Stimulated activated CD8-positive, alpha-beta memory T cell treated with anti-CD3 and anti-CD28 coated beads, Interleukin-15, amount 100 ng/mL, for 4 hours (primary cell): ENCODE data around the gene ZDHHC1.

Source experiments
- DNase-seq, 2 donors: peaks; one replicate each; pipeline ENCODE4 v3.0.0-alpha.2; 2020; ENCODE audit warnings: low read depth in 2 of 2

ZDHHC1 gene

DNA sequence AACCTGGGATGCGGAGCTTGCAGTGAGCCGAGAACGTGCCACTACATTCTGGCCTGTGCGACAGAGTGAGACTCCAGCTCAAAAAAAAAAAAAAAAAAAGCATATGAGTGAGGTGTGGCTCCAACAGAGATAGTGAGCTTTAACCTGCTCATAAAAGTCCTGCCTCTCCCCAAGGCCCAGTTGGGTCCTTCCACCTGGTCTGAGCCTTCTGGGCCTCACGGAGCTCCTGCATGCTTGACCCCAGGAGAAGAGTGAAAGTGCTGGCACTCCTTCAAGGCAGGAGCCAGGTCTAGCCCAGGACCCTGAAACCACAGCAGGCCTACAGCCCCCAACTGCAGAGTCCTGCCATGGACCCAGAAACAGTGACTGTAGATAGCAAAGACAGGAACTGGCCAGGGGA lies 32.3 kb upstream of the ZDHHC1 start:
- no peak for DNase-seq

DNA sequence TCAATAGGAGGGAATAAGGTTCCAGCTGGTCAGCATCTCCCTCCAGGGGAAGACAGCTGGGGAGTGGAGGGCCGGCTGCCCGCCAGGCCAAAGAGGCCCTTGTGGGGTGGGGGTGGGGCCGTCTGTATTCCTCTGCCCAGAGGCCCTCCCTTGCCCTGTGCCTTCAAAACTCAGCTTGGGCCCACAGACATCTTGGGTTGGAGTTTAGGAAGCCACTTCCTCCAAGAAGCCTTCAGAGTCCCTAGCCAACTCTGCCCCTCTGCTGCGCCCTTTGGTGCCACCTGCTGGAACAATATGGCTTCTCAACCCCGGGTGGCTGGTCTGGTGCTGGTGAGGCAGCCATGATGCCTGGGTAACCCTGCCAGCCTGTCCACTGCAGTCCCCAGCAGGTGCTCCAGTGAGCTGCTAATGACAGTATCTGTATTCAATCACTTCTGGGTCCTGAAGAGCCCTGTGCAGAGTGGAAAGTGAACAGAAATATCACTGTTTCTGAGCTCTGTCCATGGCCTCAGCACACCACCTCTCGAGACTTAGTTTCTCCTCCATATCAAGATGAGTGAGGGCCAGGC lies 31.3 kb upstream of the ZDHHC1 start:
- peak; percentile 7 to 18 for DNase-seq

DNA sequence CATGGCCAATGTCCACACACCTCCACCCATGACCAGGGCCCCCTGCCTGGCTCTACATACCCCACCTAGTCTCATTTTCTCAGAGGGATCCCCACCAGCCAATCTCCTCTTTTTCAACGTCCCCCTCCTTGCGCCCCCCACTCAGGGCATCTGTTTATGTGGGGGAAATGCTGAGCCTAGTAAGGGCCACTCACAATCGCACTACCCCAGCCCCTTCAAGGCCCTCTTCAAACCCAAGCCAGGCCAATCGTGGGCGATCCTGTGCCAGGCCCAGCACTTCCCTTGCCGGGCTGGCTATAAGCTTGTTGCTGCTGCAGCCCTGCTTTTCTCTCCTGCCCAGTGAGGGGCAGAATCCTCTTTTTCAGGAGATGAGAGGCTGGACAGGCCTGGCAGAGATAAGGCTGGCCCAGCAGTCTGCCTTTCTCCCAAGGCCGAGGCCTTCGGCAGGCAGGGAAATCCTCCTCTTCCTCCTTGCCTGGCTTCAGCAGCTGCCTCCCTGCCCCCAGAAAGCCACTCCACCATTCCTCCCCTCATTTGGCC lies 30.8 kb upstream of the ZDHHC1 start:
- DNase-seq = no peak

DNA sequence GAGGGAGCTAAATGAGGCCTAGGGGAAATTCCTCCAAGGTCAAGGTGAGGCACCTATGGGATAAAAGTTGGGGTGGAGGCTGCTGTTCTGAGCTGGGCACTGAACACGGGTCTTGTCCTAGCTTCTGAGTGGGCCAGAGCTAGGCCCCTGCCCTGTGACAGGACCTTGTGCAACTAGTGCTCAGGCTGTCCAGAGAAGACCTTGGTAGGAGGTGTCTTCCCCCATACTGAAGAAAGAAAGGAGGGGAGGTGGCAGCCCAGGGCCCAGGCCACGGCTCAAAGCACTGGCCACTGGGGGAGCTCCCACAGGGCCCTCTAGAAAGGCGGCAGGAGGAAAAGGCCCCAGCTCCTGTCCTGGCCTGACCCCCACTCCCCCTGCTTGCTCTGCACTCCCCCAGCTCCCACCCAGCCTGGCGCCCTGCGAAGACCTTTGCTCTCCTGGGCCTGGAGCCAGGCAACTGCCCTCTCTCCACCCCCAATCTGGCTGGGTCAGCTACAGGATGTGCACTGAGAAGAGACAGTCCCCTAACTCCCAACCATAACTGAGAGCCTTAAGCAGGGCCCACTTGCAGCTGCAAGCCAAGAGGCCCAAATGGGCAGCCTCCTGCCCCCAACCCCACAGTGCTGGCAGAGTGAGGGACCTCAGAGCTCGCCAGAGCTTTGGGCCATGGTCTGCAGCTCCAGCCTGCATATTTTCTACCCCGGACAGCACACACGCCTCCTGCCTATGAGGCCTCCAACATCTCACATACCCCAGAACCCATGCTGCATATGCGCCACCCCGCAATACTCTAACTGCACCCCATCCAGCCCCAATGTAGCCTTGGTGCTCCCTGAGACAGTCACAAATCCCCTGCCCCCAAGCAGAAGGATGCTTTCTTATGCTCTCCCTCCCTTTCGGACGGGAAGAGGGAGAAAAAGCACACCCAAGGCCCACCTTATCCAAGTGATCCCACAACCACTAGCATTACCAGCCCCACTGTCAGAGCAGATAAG lies 29.9 kb upstream of the ZDHHC1 start:
- DNase-seq = no peak

DNA sequence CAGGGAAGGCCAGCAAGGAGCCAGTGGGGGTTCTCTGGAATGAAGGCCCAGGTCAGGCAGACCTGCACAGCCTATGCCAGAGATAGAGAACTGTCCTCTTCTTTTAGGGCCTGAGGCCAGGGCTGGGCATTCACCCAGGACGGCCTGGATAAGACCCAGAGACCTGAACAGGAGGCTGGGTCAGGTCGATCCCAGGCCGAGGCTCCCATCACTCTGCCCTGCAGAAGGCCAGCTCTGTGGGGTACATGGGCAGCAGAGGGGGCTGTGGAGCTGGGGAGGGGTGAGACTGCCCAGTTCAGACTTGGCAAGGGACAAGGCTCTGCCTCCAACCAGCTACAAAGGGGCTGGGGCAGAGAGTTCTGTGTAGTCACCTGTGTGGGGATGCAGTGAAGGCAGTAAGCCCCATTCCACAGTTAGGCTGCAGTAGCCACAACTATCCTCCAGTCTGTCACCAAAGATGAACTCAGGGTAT lies 29.2 kb upstream of the ZDHHC1 start:
- no peak for DNase-seq

DNA sequence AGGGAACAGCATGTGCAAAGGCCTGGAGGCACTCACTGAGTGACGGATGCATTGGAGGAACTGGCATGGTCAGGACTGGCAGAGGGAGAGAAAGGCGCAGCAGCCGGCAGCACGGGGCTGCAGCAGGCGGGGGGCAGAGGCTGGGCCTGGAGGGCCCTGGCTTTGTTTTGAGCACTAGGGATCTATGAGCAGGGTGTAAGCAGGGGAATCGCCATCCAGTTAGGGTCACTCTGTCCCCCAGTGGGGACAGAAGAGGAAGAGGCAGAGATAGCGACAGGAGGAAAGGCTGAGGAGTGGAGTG lies 28.8 kb upstream of the ZDHHC1 start:
- no peak for DNase-seq

DNA sequence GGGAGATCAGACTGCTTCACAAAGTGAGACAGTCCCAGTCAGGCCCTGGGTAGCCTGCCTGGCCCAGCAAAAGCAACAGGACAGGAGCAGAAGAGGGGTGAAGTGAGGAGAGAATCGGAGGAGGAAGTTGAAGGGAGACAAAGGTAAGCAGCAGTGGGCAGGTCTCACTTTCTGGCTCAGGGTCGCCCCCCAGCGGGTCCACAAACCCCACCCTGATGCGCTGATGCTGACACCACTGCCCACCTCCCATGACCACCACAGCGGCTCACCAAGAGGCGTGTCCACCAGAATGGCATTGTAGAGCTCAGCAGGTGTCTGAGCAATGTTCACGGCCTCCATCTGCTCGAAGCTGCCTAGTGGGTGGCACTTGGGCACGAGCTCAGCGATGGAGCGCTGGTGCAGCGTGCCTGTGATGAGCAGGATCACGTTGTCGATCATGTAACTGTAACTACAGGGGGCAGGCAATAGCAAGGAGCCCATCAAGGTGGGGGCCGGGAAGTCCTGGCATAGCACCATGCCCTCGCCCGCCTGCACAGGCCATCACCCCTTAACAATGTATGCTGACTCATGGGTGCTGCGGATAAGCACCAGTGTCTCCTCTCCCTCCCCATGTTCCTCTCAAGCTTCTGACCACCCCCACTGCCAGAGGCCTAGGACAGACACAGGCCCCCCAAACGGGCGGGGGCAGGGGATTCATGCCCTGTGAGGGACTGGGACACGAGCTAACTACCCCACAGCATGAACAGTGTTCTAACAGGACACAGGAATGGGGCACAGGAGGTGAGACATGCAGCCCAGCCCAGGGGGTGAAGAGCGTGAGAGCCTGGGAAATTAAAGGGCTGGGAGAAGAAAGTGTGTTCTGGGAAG lies 28.2 kb upstream of the ZDHHC1 start:
- no peak for DNase-seq

DNA sequence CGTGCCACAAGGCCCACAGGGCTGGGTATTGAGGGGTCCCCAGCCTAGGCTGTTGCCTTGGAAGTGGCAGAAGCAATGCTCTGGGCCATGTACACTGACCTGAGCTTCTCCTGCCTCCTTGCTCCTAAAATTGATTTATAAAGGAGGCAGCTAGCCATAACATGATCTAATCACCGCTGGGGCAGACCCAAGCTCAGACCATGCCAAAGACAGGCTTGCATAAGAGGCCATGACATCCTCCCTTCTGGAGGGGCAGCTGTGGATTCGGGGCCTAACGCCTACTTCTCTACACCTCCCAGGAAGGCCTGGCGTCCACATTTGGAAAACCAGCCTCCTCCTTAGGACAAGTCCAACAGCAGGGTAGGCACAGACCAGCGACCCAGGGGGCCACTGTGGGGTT lies 27.0 kb upstream of the ZDHHC1 start:
- DNase-seq = no peak

DNA sequence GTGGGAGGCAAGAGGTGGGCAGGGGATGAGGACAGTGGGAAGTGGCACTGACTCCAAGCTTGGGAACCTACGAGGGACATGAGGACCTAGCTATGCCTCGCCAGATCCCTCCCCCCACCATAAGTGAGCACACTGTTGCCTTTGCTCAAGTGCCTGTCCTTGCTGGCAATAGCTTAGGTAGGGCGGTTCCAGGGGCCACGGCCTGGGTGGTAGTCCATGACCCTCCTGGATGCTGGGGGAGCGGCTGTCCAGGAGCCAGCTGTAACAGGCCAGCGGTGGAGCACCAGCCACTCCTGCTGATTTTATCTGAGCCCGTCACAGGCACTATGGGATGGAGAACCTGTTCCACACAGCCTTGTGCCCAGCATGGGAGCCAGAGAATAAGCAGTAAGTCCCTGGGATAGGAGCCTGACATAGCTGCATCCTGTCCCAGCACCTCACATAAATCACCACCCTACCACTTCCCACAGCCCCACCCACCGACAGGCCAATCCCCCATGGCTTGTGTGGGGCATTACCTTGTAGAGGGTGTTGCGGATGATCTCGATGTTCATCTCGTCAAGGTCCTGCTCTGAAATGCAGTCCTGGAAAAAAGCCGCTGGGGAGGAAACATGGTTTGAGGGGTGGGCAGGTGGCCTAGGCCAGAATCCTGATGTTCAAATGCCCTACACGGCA lies 26.4 kb upstream of the ZDHHC1 start:
- DNase-seq = no peak

DNA sequence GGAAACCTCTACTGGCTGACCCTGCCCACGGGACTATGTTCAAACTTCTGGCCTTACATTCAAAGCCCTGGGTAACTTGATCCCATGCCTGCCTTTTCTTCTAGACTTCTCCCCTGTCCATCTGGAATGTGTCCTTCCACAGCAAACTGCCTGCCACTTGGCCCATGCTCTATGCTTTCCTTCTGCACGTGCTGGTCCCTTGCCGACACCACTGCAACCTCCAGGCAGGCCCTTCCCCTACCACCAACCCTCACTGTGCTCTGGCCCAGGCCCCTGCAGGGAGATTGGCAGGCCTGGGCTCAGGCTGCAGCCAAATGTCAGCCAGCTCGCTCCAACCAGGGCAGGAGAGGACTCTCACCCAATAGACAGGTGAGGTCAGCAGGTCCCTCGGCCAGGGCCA lies 25.6 kb upstream of the ZDHHC1 start:
- DNase-seq = no peak

DNA sequence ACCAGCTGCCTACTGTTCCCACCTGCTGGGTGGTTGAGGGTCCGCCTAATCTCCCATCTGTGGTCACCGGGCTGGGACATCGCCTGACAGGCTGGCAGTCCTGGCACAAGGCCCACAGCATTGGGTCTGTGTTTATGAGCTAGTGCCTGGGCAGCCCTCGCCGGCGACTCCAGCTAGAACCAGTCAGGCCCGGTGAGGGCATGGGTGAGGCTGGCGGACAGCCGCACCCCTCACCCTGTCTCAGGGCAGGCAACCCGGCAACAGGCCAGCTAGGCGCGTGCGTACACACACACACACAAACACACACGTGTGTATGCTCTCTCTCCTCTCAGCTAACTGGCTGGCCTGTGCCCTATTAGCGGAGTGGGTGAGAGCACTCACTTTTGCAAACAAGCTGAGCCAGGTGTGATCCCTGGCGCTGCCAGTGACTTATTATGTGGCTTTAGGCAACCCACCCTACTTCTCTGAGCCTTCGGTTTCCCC lies 25.0 kb upstream of the ZDHHC1 start:
- DNase-seq = no peak

DNA sequence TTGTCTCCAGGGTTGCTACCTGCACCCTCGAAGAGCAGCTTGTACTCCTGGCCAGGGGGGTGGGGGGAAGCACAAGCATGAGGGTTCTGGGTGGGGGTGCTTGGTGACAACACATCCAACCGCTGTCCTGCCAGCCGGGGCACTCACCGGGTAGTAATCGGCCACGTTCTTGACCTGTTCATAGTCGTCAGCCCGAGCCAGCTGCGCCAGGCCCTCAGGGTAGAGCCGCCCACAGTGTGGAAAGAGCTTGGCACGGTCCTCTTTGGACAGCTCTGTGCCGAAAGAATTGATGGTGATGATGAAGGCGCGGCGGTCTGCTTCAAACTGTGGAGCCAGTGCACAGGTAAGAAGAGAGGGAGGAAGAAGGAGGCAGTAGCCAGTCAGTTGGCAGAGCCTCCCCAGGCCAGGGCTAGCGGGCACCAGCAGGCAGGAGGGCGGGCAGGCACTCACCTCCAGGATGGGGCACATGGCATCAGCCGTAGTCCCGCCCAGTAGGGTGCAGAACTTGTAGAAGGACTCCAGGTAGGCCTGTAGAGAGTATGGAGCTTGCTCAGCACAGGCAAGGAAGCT lies 22.6 kb upstream of the ZDHHC1 start:
- DNase-seq = no peak

DNA sequence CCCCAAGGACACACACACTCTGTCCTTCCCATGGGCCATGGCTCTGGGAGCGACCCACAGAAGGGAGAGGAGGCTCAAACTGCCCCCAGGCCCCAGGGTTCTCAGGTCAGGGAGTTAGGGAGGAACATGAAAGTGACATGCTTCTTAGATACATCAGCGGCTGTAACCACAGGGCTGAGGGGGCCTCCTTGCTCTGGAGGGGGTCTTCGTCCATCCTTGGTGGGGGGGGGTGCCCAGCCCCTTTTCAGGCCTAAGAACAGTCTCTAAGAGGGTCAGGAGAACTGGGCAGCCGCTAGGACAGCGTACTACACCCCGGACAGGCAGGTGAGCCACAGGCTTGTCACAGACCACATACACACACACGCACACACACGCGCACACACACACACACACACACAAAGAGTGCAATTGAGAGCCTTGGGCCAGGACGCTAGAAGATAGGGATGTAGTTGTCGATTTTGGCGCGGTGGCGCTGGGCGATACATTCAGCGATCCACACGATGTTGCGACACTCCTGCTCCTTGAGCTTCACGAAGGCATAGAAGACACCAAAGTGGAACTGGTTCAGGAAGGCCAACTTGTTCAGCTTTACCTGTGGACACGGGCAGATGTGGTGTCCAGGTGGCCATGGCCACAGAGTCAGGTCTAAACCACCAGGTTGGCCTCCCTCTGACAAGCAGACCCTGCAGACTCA lies 22.0 kb upstream of the ZDHHC1 start:
- DNase-seq = no peak

DNA sequence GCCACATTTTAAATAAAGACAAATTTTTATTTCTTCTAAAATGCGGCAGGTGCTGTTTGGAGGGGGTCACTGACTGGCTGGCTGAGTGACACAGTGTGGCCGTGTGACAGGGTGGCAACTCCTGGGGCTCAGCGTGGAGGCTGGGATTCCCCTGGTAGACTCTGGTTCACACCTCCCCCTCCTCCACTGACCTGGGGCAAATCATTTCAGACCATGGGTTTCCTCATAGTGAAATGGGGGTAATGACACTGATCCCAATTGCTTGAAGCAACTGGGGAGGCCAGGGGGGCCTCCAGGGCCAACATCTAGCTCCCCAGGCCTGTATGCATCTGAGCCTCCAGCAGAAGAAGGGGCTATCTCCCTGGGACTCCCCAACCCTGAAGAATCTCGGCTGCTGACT lies 21.2 kb upstream of the ZDHHC1 start:
- DNase-seq = no peak

DNA sequence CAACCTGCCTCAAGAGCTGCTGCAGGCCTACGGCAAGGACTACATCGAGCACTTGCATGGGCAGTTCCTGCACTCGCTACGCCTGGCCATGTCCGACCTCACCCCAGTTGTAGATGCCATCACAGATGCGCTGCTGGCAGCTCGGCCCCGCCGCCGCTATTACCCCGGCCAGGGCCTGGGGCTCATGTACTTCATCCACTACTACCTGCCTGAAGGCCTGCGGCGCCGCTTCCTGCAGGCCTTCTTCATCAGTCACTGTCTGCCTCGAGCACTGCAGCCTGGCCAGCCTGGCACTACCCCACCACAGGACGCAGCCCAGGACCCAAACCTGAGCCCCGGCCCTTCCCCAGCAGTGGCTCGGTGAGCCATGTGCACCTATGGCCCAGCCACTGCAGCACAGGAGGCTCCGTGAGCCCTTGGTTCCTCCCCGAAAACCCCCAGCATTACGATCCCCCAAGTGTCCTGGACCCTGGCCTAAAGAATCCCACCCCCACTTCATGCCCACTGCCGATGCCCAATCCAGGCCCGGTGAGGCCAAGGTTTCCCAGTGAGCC lies 20.4 kb upstream of the ZDHHC1 start:
- DNase-seq = no peak

DNA sequence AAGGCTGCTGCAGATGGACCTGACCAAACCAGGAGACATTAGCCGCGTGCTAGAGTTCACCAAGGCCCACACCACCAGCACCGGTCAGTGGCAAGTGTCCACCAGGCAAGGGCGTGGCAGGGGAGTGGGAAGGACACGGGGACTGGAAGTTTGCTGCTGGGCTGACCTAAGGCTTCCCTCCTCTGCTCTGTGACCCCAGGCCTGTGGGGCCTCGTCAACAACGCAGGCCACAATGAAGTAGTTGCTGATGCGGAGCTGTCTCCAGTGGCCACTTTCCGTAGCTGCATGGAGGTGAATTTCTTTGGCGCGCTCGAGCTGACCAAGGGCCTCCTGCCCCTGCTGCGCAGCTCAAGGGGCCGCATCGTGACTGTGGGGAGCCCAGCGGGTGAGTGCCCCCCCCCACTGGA lies 19.5 kb upstream of the ZDHHC1 start:
- no peak for DNase-seq

DNA sequence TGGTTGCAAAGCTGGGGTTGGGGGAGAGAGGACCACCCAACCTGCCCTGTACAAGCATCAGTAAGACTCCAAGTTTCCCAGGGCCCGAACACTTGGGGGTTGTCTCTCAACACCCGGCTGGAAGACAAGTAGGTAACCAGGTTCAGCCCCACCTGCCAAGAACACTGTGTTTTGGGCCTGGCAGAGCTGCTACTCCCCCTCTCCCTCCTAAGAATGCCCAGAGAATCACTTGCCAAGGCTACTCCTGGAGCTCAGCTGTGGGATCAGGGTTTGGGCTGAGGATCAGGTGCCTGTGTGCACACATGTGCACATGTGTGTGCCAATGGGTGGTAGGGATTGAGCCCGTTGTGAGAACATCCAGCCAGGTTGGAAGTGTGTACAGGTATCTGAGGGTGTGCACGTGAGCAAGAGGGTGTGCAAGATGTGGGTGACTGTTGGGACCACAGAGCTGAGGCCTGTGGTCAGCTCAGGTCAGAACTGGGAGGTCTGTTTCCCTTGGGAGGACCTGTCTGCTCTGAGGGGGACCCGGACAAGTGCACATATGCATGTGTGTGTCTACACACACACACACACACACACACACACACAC lies 16.9 kb upstream of the ZDHHC1 start:
- DNase-seq = no peak

DNA sequence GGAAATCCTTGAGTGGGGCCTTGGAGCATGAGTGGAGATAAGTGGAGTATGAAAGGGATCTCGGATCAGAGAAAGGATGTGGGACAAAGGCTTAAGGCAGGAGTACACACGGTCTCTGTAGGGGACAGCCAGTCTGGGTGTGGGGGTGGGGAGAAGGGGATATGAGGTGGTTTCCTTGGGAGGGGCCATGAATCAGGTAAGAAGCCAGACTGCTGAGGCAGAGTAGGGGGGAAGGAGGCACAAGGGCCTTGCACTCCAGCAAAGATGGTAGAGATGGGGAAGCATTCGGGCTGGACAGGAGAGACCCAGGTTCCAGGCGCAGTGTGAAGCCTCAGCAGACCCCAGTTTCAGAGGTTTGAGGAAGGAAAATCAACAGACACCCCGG lies 16.2 kb upstream of the ZDHHC1 start:
- no peak for DNase-seq

DNA sequence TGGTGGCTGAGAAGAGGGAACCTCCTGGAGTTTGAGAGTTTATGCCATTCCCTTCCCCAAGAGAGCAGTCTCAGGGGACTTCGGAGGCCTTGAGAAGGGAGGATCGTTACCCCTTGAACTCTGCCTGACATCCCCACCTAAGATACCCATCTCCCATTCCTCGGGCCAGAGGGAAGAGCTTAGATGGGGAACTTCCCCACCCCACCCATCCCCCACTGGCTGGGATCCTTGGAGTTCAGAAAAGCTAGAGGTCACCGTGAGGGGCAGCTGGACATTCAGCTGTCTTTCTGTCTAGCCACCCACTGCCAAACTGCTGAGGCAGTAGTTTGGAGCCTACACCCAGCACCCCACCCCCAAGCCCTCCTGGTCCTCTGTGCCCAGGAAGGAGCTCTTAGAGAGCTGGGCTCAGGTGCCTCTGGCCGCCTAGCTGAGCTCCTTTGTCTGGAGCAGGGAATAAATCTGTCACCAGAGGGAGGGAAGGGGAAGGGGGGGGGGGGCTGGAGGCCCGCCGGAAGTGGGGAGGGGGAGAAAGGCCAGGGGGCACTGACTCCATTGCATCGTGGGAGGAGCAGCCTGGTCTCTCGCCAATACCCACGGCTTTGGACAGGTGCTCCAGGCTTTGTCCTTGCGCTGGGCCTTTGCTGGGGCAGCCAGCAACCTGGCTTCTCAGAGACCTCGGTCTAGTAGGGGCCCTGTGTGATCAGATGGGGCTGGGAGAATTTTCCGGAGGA lies 15.7 kb upstream of the ZDHHC1 start:
- DNase-seq = no peak
